K562 (cell line): Measurements from ENCODE around the gene PHTF2. TPM values are rescaled to one million over a fixed set of nuclear protein-coding genes. Genes with fewer than 3 reads are reported as not detected.

Experiments
- ATAC-seq: fragments of 200-7000 bp; cut with Tn5 transposase; 3 replicates; pipeline ENCODE4 v1.9.1; 2020; ENCODE audit warnings: moderate library complexity
- BruUV-seq: library from RNA; stranded (reverse); fragments of 400-500 nt; replicated peaks from 2 replicates; lab custom pipeline; 2021; lab: Mats Ljungman, UMichigan
- CTCF ChIA-PET: fragments of 300-600 bp; formaldehyde crosslinking; extraction: SDS; loops from one replicate; lab custom pipeline; 2021; ENCODE audit warnings: low intra/inter-chr PET ratio; lab: Yijun Ruan, JAX
- POLR2A ChIA-PET: fragments of 300-600, 350-650 bp; sonication (Branson Sonifier 250); formaldehyde crosslinking; extraction: SDS; loops from one replicate; lab custom pipeline; 2021; ENCODE audit warnings: antibody characterized with exemption, inconsistent platforms; lab: Yijun Ruan, JAX
- DNase-seq, 4 experiments: peaks; one replicate each; pipeline versions ENCODE4 v3.0.0 to v3.0.0-alpha.2; 2011 to 2018; ENCODE audit warnings: low spot score in 3 of 4, mixed read lengths in 3 of 4; ENCODE audit errors: extremely low read depth in 1 of 4
- FAIRE-seq: peaks from 2 replicates; lab custom pipeline; 2011; peaks lifted over from hg19 to GRCh38; lab: Jason Lieb, UNC
- H2AFZ ChIP-seq: 2 replicates; pipeline ENCODE4 v1.6.0; 2011; ENCODE audit warnings: low read depth, low read length, control low read depth, inconsistent platforms
- H3K27ac ChIP-seq: fragments of 200-600 bp; 3 replicates; pipeline ENCODE4 v1.8.0; 2011; ENCODE audit warnings: low read depth, mild to moderate bottlenecking, control low read depth, inconsistent platforms, low read length, moderate library complexity, mixed read lengths; ENCODE audit errors: extremely low read depth
- H3K27me3 ChIP-seq, 2 experiments: fragments of 300-600 bp in 1 of 2; 2 replicates in 1 of 2; 3 replicates in 1 of 2; pipeline versions ENCODE4 v1.6.0 to v1.8.0; 2011; ENCODE audit warnings: inconsistent platforms in 2 of 2, low read length in 2 of 2, mild to moderate bottlenecking in 1 of 2, mixed read lengths in 1 of 2, moderate library complexity in 1 of 2; ENCODE audit not compliant: control insufficient read depth in 2 of 2, insufficient read depth in 2 of 2
- H3K36me3 ChIP-seq: fragments of 300-600 bp; 3 replicates; pipeline ENCODE4 v1.8.0; 2011; ENCODE audit warnings: mild to moderate bottlenecking, low read length, inconsistent platforms; ENCODE audit not compliant: control insufficient read depth, insufficient read depth
- H3K4me1 ChIP-seq, 2 experiments: fragments of 200-600 bp in 1 of 2; replicated peaks in 1 of 2; 2 replicates in 1 of 2; 3 replicates in 1 of 2; pipeline versions ENCODE4 v1.5.1 to v1.8.0; 2011; ENCODE audit warnings: inconsistent platforms in 2 of 2, low read length in 2 of 2, mild to moderate bottlenecking in 1 of 2, mixed read lengths in 1 of 2, moderate library complexity in 1 of 2; ENCODE audit not compliant: control insufficient read depth in 2 of 2, insufficient read depth in 2 of 2
- H3K4me2 ChIP-seq: 2 replicates; pipeline ENCODE4 v1.6.1; 2011; ENCODE audit warnings: low read length, control low read depth, inconsistent platforms, mixed read lengths; ENCODE audit not compliant: insufficient read depth
- H3K4me3 ChIP-seq: fragments of 200-600 bp; sonication (generic), shearing (Covaris generic); 2 replicates; pipeline ENCODE4 v1.5.1; 2016; ENCODE audit warnings: control low read depth, inconsistent platforms
- H3K79me2 ChIP-seq: fragments of 200-600 bp; 3 replicates; pipeline ENCODE4 v1.8.0; 2011; ENCODE audit warnings: low read length, inconsistent platforms; ENCODE audit not compliant: control insufficient read depth, insufficient read depth
- H3K9ac ChIP-seq, 2 experiments: 2 replicates each; pipeline versions ENCODE4 v1.6.0 to v1.6.1; 2011; ENCODE audit warnings: low read depth in 2 of 2, low read length in 2 of 2, control low read depth in 1 of 2, inconsistent platforms in 1 of 2, mild to moderate bottlenecking in 1 of 2, mixed read lengths in 1 of 2; ENCODE audit not compliant: insufficient read depth in 1 of 2
- H3K9me1 ChIP-seq: one replicate; pipeline ENCODE4 v1.6.0; 2011; ENCODE audit warnings: inconsistent platforms, mild to moderate bottlenecking, low read length, moderate library complexity; ENCODE audit not compliant: control insufficient read depth, insufficient read depth
- H3K9me3 ChIP-seq: replicated peaks from 2 replicates; pipeline ENCODE4 v1.5.1; 2011; ENCODE audit warnings: low read depth, low read length, inconsistent platforms; ENCODE audit not compliant: control insufficient read depth, insufficient read depth
- H4K20me1 ChIP-seq: replicated peaks from 2 replicates; pipeline ENCODE4 v1.6.1; 2011; ENCODE audit warnings: low read length, inconsistent platforms, mixed read lengths; ENCODE audit not compliant: control insufficient read depth, insufficient read depth
- ARID2 ChIP-seq: fragments of 450-650 bp; IDR thresholded peaks from 2 replicates; pipeline ENCODE4 v1.6.1; 2017; ENCODE audit warnings: antibody characterized with exemption, mild to moderate bottlenecking
- BCOR ChIP-seq: fragments of 450-650 bp; IDR thresholded peaks from 2 replicates; pipeline ENCODE4 v1.6.1; 2016
- CC2D1A ChIP-seq: fragments of 450-650 bp; IDR thresholded peaks from 2 replicates; pipeline ENCODE4 v1.6.1; 2017; ENCODE audit warnings: mild to moderate bottlenecking
- CEBPG ChIP-seq, 3 experiments: fragments of 200-800 bp in 1 of 3; sonication (Bioruptor generic) in 1 of 3; sonication (generic) in 1 of 3; formaldehyde crosslinking in 1 of 3; IDR thresholded peaks in 2 of 3; conservative IDR thresholded peaks in 1 of 3; 2 replicates each; pipeline versions ENCODE4 v1.6.1 to v1.8.0; 2016 to 2022; ENCODE audit warnings: missing compliant biosample characterization in 2 of 3, missing genetic modification characterization in 2 of 3, mild to moderate bottlenecking in 1 of 3, missing genetic modification reagents in 1 of 3
- HDAC6 ChIP-seq: IDR thresholded peaks from 2 replicates; pipeline ENCODE4 v1.6.1; 2012; ENCODE audit warnings: low read depth, mild to moderate bottlenecking, control low read depth, inconsistent platforms, low read length, moderate library complexity
- HNRNPH1 ChIP-seq: fragments of 200-400 bp; formaldehyde crosslinking; optimal IDR thresholded peaks from 2 replicates; pipeline ENCODE3; 2017; ENCODE audit warnings: low read depth, mild to moderate bottlenecking, low read length, moderate library complexity
- KLF13 ChIP-seq: fragments of 450-650 bp; IDR thresholded peaks from 2 replicates; pipeline ENCODE4 v1.6.1; 2016; ENCODE audit warnings: missing genetic modification characterization, low read depth, mild to moderate bottlenecking, missing compliant biosample characterization, moderate library complexity, borderline replicate concordance
- LCOR ChIP-seq: sonication (generic); formaldehyde crosslinking; IDR thresholded peaks from 2 replicates; pipeline ENCODE4 v1.8.0; 2022; ENCODE audit warnings: mild to moderate bottlenecking, missing genetic modification reagents
- ZNF239 ChIP-seq: fragments of 250-450 bp; sonication (Bioruptor Pico); IDR thresholded peaks from 2 replicates; pipeline ENCODE4 v1.4.0; 2020; ENCODE audit warnings: mild to moderate bottlenecking
- ZNF316 ChIP-seq: fragments of 450-650 bp; IDR thresholded peaks from 2 replicates; pipeline ENCODE4 v1.6.1; 2016
- ZNF347 ChIP-seq: fragments of 450-650 bp; formaldehyde crosslinking; IDR thresholded peaks from 2 replicates; pipeline ENCODE4 v1.4.0; 2020; ENCODE audit warnings: low read depth, mild to moderate bottlenecking, moderate library complexity
- ZNF384 ChIP-seq: IDR thresholded peaks from 2 replicates; pipeline ENCODE4 v1.6.1; 2012; ENCODE audit warnings: low read depth, low read length, improper control_type of control experiment
- ZNF431 ChIP-seq: sonication (generic); formaldehyde crosslinking; IDR thresholded peaks from 2 replicates; pipeline ENCODE4 v1.8.0; 2022; ENCODE audit warnings: mild to moderate bottlenecking, missing genetic modification reagents
- WGBS: fragments of 100-300 bp; shearing (Covaris generic); methylation state at CpG from one replicate; pipeline ENCODE4 v1.1.6; 2016; ENCODE audit warnings: low coverage, mixed read lengths; ENCODE audit not compliant: insufficient coverage; ENCODE audit errors: missing lambda C conversion rate; 5-methylcytosine and 5-hydroxymethylcytosine counted together
- in situ Hi-C: fragments of 300-500 bp; cut with MboI; formaldehyde crosslinking; loops from 4 replicates; pipeline ENCODE4 v1.15.0; 2018; ENCODE audit warnings: inconsistent platforms, mixed read lengths
- intact Hi-C: fragments of 100-400 bp; cut with micrococcal nuclease; formaldehyde crosslinking; loops from 2 replicates; pipeline ENCODE4 v1.14.2; 2022
- polyA plus RNA-seq, 8 experiments: library from polyadenylated mRNA; depleted of rRNA in 4 of 8; stranded (reverse) in 5 of 8; unstranded in 3 of 8; fragments of >200 nt; fragmentation: Nextera tagmentation in 2 of 8; fragmentation: Illumina TruSeq in 1 of 8; extraction: Ambion mirVana in 2 of 8; extraction: Trizol in 1 of 8; gene quantifications; 2 replicates each; pipeline versions ENCODE4 v1.2.1 to v1.2.3, GENCODE V29; 2011 to 2014; ENCODE audit warnings: inconsistent platforms in 1 of 8, missing spikeins in 1 of 8
- total RNA-seq, 7 experiments: library from RNA; depleted of rRNA in 6 of 7; stranded (reverse); fragments of >200 nt in 6 of 7; fragmentation: Illumina TruSeq in 2 of 7; extraction: Trizol in 2 of 7; gene quantifications; 2 replicates each; pipeline versions ENCODE4 v1.2.1 to v1.2.3, GENCODE V29; 2011 to 2021; ENCODE audit warnings: low replicate concordance in 1 of 7
- TF ChIP-seq, protein P1 (sequence below): IDR thresholded peaks from 2 replicates; pipeline ENCODE4 v1.6.1; 2011; ENCODE audit warnings: borderline replicate concordance, low read depth, mild to moderate bottlenecking, moderate library complexity, low read length; ENCODE audit not compliant: insufficient read depth, poor library complexity, severe bottlenecking
- TF ChIP-seq, protein P2 (sequence below): fragments of 450-650 bp; formaldehyde crosslinking; IDR thresholded peaks from 2 replicates; pipeline ENCODE4 v1.4.0; 2020; ENCODE audit warnings: mild to moderate bottlenecking, moderate library complexity
- TF ChIP-seq, protein P3 (sequence below): IDR thresholded peaks from 2 replicates; pipeline ENCODE4 v1.6.1; 2012; ENCODE audit warnings: low read depth, low read length, improper control_type of control experiment, borderline replicate concordance

The PHTF2 gene
- total and polyA plus RNA-seq, 9 of the 15 experiments (the other 6 are each of a cell fraction or from before 2014, with no cell fraction given), result 17.9 to 43.6 (median 25.4) TPM

DNA sequence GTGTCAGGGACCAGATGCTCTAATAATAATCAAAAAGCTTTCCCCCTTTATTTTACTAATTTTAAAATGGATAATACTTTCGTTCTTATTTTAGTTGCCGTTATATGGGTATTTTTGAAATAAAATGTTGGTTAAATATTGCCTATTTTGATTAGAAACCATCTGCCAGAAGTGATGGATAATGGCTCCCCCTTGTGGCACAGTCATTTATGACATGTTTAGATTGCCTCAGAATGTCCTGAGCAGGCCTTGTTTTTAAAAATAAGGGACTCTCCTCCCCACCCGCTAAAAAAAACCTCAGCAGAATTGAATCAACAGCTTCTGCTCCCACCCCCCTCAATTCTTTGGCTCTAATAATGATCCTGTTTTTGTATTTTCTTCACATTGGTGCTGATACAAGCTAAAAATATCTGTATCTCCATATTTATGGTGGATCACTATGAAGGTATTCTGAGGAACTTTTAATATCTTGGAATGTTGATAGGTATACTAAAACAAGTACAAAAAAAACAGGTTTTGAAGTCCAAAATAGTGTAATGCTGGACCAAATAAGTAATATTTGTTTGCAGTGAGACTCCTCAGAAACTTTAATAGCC lies 39.2 kb upstream of the PHTF2 start:
- Histone ChIP-seq H4K20me1 (no peaks in the 10 kb centered on the region; the same call in 1 of the 2 replicates), H3K36me3 (peaks cover 9% of the 10 kb centered on the region; the same call in 2 of the 3 replicates), H3K4me2 (no peak overlapping the region), H3K79me2 (peaks cover 71% of the 10 kb centered on the region), H3K9me3 (no peaks in the 10 kb centered on the region), H3K4me1 (peaks cover 0 to 3% of the 10 kb centered on the region in 2 experiments; a peak in 1 of 5 replicates), H3K9ac (peak overlapping the region in 1 of 2 experiments; percentile 9; a peak in 1 of 4 replicates), H3K27me3 (no peaks in the 10 kb centered on the region), H3K4me3 (no peak overlapping the region), H3K9me1 (no peaks in the 10 kb centered on the region), H2AFZ (no peak overlapping the region), H3K27ac (no peak overlapping the region)
- WGBS, result 0% methylated on average over 3 of the region's 3 CpGs
- BruUV-seq, result no TSS peak
- in situ Hi-C loops (no loop called here), intact Hi-C loops (loop anchor here (1.0 to 10.0 kb wide), 6 partner anchors 9 to 325 kb away; partner anchors contain the start of gene RSBN1L)
- DNase-seq, result peak; percentile 46 to 87 (median 62)
- CTCF ChIA-PET, result interaction anchor here (0.6 to 2.5 kb wide), 9 partner anchors 45 to 479 kb away, joined by 3 to 32 read pairs (median 4); partner anchors contain the start of gene RSBN1L
- peak; percentile 88 for FAIRE-seq
- peak; percentile 90 for ATAC-seq
- POLR2A ChIA-PET, result interaction anchor here (0.7 to 0.9 kb wide), 2 partner anchors 39 to 103 kb away, joined by 3 to 4 read pairs; partner anchors contain the start of genes PHTF2 and TMEM60
- TF ChIP-seq ZNF239 (CRISPR knock-in tag), result peak; percentile 68; the same call in 1 of the 2 replicates
- TF ChIP-seq, protein P1, sequence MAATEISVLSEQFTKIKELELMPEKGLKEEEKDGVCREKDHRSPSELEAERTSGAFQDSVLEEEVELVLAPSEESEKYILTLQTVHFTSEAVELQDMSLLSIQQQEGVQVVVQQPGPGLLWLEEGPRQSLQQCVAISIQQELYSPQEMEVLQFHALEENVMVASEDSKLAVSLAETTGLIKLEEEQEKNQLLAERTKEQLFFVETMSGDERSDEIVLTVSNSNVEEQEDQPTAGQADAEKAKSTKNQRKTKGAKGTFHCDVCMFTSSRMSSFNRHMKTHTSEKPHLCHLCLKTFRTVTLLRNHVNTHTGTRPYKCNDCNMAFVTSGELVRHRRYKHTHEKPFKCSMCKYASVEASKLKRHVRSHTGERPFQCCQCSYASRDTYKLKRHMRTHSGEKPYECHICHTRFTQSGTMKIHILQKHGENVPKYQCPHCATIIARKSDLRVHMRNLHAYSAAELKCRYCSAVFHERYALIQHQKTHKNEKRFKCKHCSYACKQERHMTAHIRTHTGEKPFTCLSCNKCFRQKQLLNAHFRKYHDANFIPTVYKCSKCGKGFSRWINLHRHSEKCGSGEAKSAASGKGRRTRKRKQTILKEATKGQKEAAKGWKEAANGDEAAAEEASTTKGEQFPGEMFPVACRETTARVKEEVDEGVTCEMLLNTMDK, result peak; percentile 24
- 0 out of 2 replicates have a peak, but pooled peaks have one; percentile 25 for TF ChIP-seq ZNF384
- TF ChIP-seq HNRNPH1, result no peak
- TF ChIP-seq ARID2, result 0 out of 2 replicates have a peak, but pooled peaks have one; percentile 52
- no peak for TF ChIP-seq ZNF431 (CRISPR knock-in tag)
- TF ChIP-seq, protein P2, sequence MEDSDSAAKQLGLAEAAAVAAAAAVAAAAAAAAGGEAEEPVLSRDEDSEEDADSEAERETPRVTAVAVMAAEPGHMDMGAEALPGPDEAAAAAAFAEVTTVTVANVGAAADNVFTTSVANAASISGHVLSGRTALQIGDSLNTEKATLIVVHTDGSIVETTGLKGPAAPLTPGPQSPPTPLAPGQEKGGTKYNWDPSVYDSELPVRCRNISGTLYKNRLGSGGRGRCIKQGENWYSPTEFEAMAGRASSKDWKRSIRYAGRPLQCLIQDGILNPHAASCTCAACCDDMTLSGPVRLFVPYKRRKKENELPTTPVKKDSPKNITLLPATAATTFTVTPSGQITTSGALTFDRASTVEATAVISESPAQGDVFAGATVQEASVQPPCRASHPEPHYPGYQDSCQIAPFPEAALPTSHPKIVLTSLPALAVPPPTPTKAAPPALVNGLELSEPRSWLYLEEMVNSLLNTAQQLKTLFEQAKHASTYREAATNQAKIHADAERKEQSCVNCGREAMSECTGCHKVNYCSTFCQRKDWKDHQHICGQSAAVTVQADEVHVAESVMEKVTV, result peak; percentile 87
- TF ChIP-seq BCOR, result no peak
- 0 out of 2 replicates have a peak, but pooled peaks have one; percentile 31 for TF ChIP-seq ZNF316
- TF ChIP-seq, protein P3, sequence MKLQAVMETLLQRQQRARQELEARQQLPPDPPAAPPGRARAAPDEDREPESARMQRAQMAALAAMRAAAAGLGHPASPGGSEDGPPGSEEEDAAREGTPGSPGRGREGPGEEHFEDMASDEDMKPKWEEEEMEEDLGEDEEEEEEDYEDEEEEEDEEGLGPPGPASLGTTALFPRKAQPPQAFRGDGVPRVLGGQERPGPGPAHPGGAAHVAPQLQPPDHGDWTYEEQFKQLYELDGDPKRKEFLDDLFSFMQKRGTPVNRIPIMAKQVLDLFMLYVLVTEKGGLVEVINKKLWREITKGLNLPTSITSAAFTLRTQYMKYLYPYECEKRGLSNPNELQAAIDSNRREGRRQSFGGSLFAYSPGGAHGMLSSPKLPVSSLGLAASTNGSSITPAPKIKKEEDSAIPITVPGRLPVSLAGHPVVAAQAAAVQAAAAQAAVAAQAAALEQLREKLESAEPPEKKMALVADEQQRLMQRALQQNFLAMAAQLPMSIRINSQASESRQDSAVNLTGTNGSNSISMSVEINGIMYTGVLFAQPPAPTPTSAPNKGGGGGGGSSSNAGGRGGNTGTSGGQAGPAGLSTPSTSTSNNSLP, result peak; percentile 91; the same call in 1 of the 2 replicates
- no peak for TF ChIP-seq KLF13 (tag)
- peak; percentile 54; the same call in 1 of the 2 replicates for TF ChIP-seq LCOR (CRISPR knock-in tag)
- peak; percentile 50; the same call in 1 of the 2 replicates for TF ChIP-seq CC2D1A
- TF ChIP-seq CEBPG (CRISPR knock-in tag; IDR thresholded peaks at IDR 0.05), result no peak
- peak; percentile 16 to 73; a peak in 2 of 4 replicates for TF ChIP-seq CEBPG (tag; conservative IDR thresholded peaks at IDR 0.05 in 1 of 2, IDR thresholded peaks at IDR 0.05 in 1 of 2)
- no peak for TF ChIP-seq HDAC6
- TF ChIP-seq ZNF347 (CRISPR knock-in tag), result no peak
